B cell (primary cell): ENCODE results near the gene TEKT3. TPM values are rescaled to one million over a fixed set of nuclear protein-coding genes. Genes with fewer than 3 reads are reported as not detected.

Experiments
- ATAC-seq: fragments of 200-7000 bp; cut with Tn5 transposase; one replicate; pipeline ENCODE4 v1.10.0; 2021; ENCODE audit warnings: low read depth, mild to moderate bottlenecking, moderate number of reproducible peaks, moderate library complexity
- CTCF ChIA-PET: fragments of 350-600 bp; sonication (Branson Sonifier 250); formaldehyde crosslinking; loops from one replicate; lab custom pipeline; 2021; ENCODE audit warnings: antibody characterized with exemption, inconsistent platforms; lab: Charles Lee
- POLR2A ChIA-PET: fragments of 350-600 bp; sonication (Branson Sonifier 250); formaldehyde crosslinking; loops from one replicate; lab custom pipeline; 2021; ENCODE audit warnings: antibody characterized with exemption; lab: Charles Lee
- DNase-seq: peaks from one replicate; pipeline ENCODE4 v3.0.0; 2013
- H2AFZ ChIP-seq: 2 replicates; pipeline ENCODE4 v1.6.1; 2012; ENCODE audit warnings: mild to moderate bottlenecking, low read depth, low read length; ENCODE audit not compliant: insufficient read depth, poor library complexity, severe bottlenecking
- H3K27ac ChIP-seq, 2 donors: 1 replicate in 1 of 2; 2 replicates in 1 of 2; pipeline ENCODE4 v1.5.1; 2012 to 2013; ENCODE audit warnings: low read length in 2 of 2, mild to moderate bottlenecking in 2 of 2, moderate library complexity in 1 of 2
- H3K27me3 ChIP-seq, 4 experiments: fragments of 200-600 bp in 1 of 4; sonication (generic) in 1 of 4; replicated peaks in 1 of 4; 1 replicate in 2 of 4; 2 replicates in 2 of 4; pipeline versions ENCODE4 v1.6.1 to v1.7.0; 2013 to 2016; ENCODE audit warnings: low read length in 3 of 4, mild to moderate bottlenecking in 2 of 4, mixed read lengths in 1 of 4, moderate library complexity in 1 of 4; ENCODE audit not compliant: insufficient read depth in 4 of 4, control insufficient read depth in 3 of 4; ENCODE audit errors: control extremely low read depth in 1 of 4
- H3K36me3 ChIP-seq, 2 experiments: replicated peaks in 1 of 2; 1 replicate in 1 of 2; 2 replicates in 1 of 2; pipeline versions ENCODE4 v1.6.1 to v1.7.1; 2013; ENCODE audit warnings: low read length in 1 of 2; ENCODE audit not compliant: insufficient read depth in 2 of 2, control insufficient read depth in 1 of 2; ENCODE audit errors: control extremely low read depth in 1 of 2, extremely low read depth in 1 of 2
- H3K4me1 ChIP-seq, 2 donors: fragments of 200-600 bp in 1 of 2; sonication (generic) in 1 of 2; 1 replicate in 1 of 2; 2 replicates in 1 of 2; pipeline versions ENCODE4 v1.5.1 to v1.6.1; 2013 to 2017; ENCODE audit warnings: low read length in 2 of 2; ENCODE audit not compliant: control insufficient read depth in 2 of 2, insufficient read depth in 2 of 2
- H3K4me2 ChIP-seq: replicated peaks from 2 replicates; pipeline ENCODE3; 2012; ENCODE audit warnings: mild to moderate bottlenecking, low read depth, low read length; ENCODE audit not compliant: poor library complexity, severe bottlenecking
- H3K4me3 ChIP-seq, 5 experiments: fragments of 200-600 bp in 1 of 5; sonication (generic) in 1 of 5; 1 replicate in 3 of 5; 2 replicates in 2 of 5; pipeline versions ENCODE4 v1.5.1 to v1.7.0; 2011 to 2016; ENCODE audit warnings: low read length in 4 of 5, mild to moderate bottlenecking in 4 of 5, low read depth in 2 of 5, control low read depth in 1 of 5, moderate library complexity in 1 of 5; ENCODE audit not compliant: insufficient read depth in 1 of 5; ENCODE audit errors: control extremely low read depth in 1 of 5, extremely low read depth in 1 of 5
- H3K79me2 ChIP-seq: fragments of 200-600 bp; sonication (generic); one replicate; pipeline ENCODE4 v1.6.0; 2016; ENCODE audit warnings: low read length; ENCODE audit not compliant: control insufficient read depth, insufficient read depth
- H3K9ac ChIP-seq: fragments of 200-600 bp; sonication (generic); 2 replicates; pipeline ENCODE4 v1.6.1; 2017; ENCODE audit warnings: mild to moderate bottlenecking, low read length, moderate library complexity
- H3K9me3 ChIP-seq, 3 donors: one replicate each; pipeline versions ENCODE4 v1.6.1 to v1.7.1; 2013; ENCODE audit warnings: low read length in 2 of 3; ENCODE audit not compliant: control insufficient read depth in 2 of 3, insufficient read depth in 1 of 3; ENCODE audit errors: control extremely low read depth in 1 of 3
- H4K20me1 ChIP-seq: 2 replicates; pipeline ENCODE4 v1.6.0; 2012; ENCODE audit warnings: mild to moderate bottlenecking, low read length; ENCODE audit not compliant: insufficient read depth, control insufficient read depth, poor library complexity, severe bottlenecking
- H3K27ac Mint-ChIP-seq: one replicate; pipeline ENCODE4 v1.8.0; 2021; ENCODE audit warnings: mixed read lengths
- H3K27me3 Mint-ChIP-seq: one replicate; pipeline ENCODE4 v1.8.0; 2021; ENCODE audit warnings: mixed read lengths
- H3K4me1 Mint-ChIP-seq: one replicate; pipeline ENCODE4 v1.8.0; 2021; ENCODE audit warnings: mixed read lengths
- H3K4me3 Mint-ChIP-seq: one replicate; pipeline ENCODE4 v1.8.0; 2021; ENCODE audit warnings: mixed read lengths
- H3K9me3 Mint-ChIP-seq: one replicate; pipeline ENCODE4 v1.8.0; 2022; ENCODE audit warnings: mixed read lengths; ENCODE audit not compliant: insufficient read depth
- EZH2 ChIP-seq: IDR thresholded peaks from 2 replicates; pipeline ENCODE4 v1.6.1; 2012; ENCODE audit warnings: borderline replicate concordance, low read depth, mild to moderate bottlenecking, moderate library complexity, low read length; ENCODE audit not compliant: insufficient read depth, poor library complexity, severe bottlenecking
- WGBS: methylation state at CpG from one replicate; pipeline ENCODE4 v1.1.5; 2013; ENCODE audit warnings: missing lambda C conversion rate; ENCODE audit not compliant: insufficient coverage; 5-methylcytosine and 5-hydroxymethylcytosine counted together
- intact Hi-C: fragments of 100-400 bp; cut with micrococcal nuclease; formaldehyde crosslinking; loops from one replicate; pipeline ENCODE4 v1.10.0; 2022
- polyA plus RNA-seq: library from polyadenylated mRNA; depleted of rRNA; stranded (reverse); fragments of >200 nt; gene quantifications from 2 replicates; pipeline ENCODE4 v1.2.3, GENCODE V29; 2012
- total RNA-seq, 2 donors: library from RNA; stranded (reverse); fragments of 120-200 nt in 1 of 2; gene quantifications; 1 replicate in 1 of 2; 2 replicates in 1 of 2; pipeline versions ENCODE4 v1.2.3 to v1.2.4, GENCODE V29; 2013 to 2022
- TF ChIP-seq, protein P1 (sequence below): fragments of 200-600 bp; IDR thresholded peaks from one replicate; pipeline ENCODE4 v1.8.0; 2022; ENCODE audit warnings: antibody characterized with exemption, mild to moderate bottlenecking

The TEKT3 gene
- total and polyA plus RNA-seq, 2 donors (not counting 1 experiment from before 2014, with no cell fraction given) = 0.49 to 1.8 TPM

DNA sequence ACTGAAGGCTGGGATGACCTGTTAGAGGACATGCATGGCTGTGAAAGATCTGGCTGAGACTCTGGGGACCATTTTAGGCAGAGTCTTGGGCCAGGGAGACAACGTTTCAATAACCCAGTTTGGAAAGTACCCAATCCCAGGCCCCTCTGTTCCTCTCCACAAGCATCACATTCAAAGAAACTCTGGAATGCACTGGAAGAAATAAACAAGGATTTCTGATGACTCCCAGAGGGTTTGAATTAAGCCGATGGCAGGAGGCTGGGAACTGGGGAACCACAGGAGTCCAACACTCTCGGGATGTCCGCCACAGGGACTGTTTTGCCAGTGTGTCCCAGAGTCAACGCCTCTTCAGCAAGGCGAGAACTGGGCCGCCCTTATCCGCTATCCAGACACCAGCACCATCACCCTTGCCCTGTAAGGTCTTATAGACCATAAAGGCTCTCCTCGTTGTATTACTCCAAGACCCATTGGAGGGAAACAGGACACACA lies 79.6 kb downstream of the TEKT3 start:
- H3K4me3 ChIP-seq = no peak overlapping the region
- no peaks in the 10 kb centered on the region for H4K20me1 ChIP-seq
- H3K9me3 ChIP-seq = peaks cover 0 to 9% (median 0%) of the 10 kb centered on the region in 3 donors
- no peaks in the 10 kb centered on the region for H3K79me2 ChIP-seq
- Mint-ChIP-seq H3K4me3 (no peak overlapping the region), H3K27ac (no peak overlapping the region), H3K4me1 (peaks cover 16% of the 10 kb centered on the region), H3K27me3 (peaks cover 60% of the 10 kb centered on the region), H3K9me3 (no peaks in the 10 kb centered on the region)
- ChIA-PET POLR2A (no interaction called here), CTCF (interaction anchor here (1.3 kb wide), 1 partner anchor 8 kb away, joined by 3 read pairs; no protein-coding TSS in a partner anchor)
- no peak overlapping the region for H2AFZ ChIP-seq
- no peak overlapping the region for H3K4me2 ChIP-seq
- TF ChIP-seq, protein P1, sequence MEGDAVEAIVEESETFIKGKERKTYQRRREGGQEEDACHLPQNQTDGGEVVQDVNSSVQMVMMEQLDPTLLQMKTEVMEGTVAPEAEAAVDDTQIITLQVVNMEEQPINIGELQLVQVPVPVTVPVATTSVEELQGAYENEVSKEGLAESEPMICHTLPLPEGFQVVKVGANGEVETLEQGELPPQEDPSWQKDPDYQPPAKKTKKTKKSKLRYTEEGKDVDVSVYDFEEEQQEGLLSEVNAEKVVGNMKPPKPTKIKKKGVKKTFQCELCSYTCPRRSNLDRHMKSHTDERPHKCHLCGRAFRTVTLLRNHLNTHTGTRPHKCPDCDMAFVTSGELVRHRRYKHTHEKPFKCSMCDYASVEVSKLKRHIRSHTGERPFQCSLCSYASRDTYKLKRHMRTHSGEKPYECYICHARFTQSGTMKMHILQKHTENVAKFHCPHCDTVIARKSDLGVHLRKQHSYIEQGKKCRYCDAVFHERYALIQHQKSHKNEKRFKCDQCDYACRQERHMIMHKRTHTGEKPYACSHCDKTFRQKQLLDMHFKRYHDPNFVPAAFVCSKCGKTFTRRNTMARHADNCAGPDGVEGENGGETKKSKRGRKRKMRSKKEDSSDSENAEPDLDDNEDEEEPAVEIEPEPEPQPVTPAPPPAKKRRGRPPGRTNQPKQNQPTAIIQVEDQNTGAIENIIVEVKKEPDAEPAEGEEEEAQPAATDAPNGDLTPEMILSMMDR = no peak
- TF ChIP-seq EZH2 = no peak
- ATAC-seq (no peak), DNase-seq (no peak)
- H3K9ac ChIP-seq = no peak overlapping the region
- peaks cover 0 to 50% (median 23%) of the 10 kb centered on the region in 4 experiments for H3K27me3 ChIP-seq
- H3K27ac ChIP-seq = no peak overlapping the region
- WGBS = 19% methylated on average over 8 of the region's 9 CpGs
- intact Hi-C loops = no loop called here
- peaks cover 12 to 16% of the 10 kb centered on the region in 2 donors for H3K4me1 ChIP-seq
- H3K36me3 ChIP-seq = no peaks in the 10 kb centered on the region

DNA sequence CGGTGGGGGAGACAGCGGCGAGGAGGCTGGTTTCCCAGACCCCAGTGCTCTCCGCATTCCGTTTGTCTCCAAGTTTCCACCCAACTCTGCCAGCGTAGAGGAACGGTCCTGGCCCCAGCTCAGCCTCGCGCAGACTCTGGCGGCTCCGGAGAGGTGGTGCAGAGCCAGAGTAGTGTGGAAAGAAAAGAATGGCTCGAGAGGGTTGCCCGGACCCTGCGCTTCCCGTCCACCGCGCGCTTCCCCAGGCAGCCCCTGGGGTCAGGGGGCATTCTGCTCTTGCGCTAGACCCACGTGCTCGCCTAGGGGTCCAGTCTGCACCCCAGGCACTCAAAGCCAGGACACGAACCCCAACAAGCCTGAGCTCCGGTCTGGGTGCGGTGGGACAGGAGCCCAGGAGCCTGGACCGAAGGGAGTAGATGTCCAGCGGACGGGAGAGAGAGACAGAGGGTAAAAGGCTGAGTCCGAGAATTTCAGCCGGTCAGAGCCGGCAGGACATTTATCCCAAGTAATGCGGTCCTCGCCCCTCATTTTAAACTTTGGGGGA lies 80.1 kb downstream of the TEKT3 start:
- no peak overlapping the region for H3K4me3 ChIP-seq
- peaks cover 18% of the 10 kb centered on the region for H3K4me1 Mint-ChIP-seq
- H3K9me3 ChIP-seq = peaks cover 0 to 9% (median 0%) of the 10 kb centered on the region in 3 donors
- no peak overlapping the region for H3K9ac ChIP-seq
- no peaks in the 10 kb centered on the region for H3K79me2 ChIP-seq
- H3K27me3 Mint-ChIP-seq = peaks cover 63% of the 10 kb centered on the region
- 6% methylated on average over 29 of the region's 32 CpGs for WGBS
- intact Hi-C loops = no loop called here
- H3K27ac Mint-ChIP-seq = no peak overlapping the region
- ATAC-seq (no peak), DNase-seq (no peak)
- H3K4me3 Mint-ChIP-seq = no peak overlapping the region
- H2AFZ ChIP-seq = peak overlapping the region; percentile 64
- H4K20me1 ChIP-seq = no peaks in the 10 kb centered on the region
- TF ChIP-seq EZH2 = no peak
- TF ChIP-seq, protein P1 = no peak
- H3K27ac ChIP-seq = no peak overlapping the region
- no peaks in the 10 kb centered on the region for H3K9me3 Mint-ChIP-seq
- ChIA-PET CTCF (no interaction called here), POLR2A (no interaction called here)
- peaks cover 12 to 16% of the 10 kb centered on the region in 2 donors for H3K4me1 ChIP-seq
- no peaks in the 10 kb centered on the region for H3K36me3 ChIP-seq
- peaks cover 0 to 50% (median 25%) of the 10 kb centered on the region in 4 experiments for H3K27me3 ChIP-seq
- peak overlapping the region; percentile 69 for H3K4me2 ChIP-seq
